GM12891 (cell line): ENCODE results near the gene VEGFB.

Experiments
- PAX5 ChIP-seq: IDR thresholded peaks from 2 replicates; pipeline ENCODE4 v1.6.1; 2011; ENCODE audit warnings: low read length, moderate library complexity, mild to moderate bottlenecking; ENCODE audit not compliant: insufficient read depth, severe bottlenecking
- POLR2A ChIP-seq: IDR thresholded peaks from 2 replicates; pipeline ENCODE4 v1.6.1; 2011; ENCODE audit warnings: low read depth, low read length, control low read depth
- POLR2AphosphoS5 ChIP-seq: IDR thresholded peaks from 2 replicates; pipeline ENCODE4 v1.6.1; 2011; ENCODE audit warnings: low read depth, low read length, control low read depth
- SPI1 ChIP-seq: IDR thresholded peaks from 2 replicates; pipeline ENCODE4 v1.6.1; 2011; ENCODE audit warnings: low read depth, low read length, control low read depth
- TAF1 ChIP-seq: IDR thresholded peaks from 2 replicates; pipeline ENCODE4 v1.6.1; 2011; ENCODE audit warnings: low read depth, low read length, control low read depth

DNA sequence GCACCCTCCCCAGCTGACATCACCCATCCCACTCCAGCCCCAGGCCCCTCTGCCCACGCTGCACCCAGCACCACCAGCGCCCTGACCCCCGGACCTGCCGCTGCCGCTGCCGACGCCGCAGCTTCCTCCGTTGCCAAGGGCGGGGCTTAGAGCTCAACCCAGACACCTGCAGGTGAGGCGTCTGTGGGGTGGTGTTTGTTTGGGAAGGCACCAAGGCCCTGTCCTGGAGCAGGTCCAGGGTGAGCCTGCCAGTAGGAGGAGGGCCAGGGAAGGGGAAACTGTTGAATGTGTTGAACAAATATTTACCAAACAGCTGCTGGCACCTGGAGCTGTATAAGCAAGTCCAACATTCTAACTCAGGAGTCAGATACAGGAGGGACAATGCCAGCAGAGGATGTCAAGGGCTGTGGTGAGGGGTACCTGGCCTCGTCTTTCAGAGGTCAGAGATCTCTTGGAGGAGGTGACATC is 3.1 kb downstream of the VEGFB start:
- TF ChIP-seq PAX5: no peak
- no peak for TF ChIP-seq POLR2AphosphoS5
- no peak for TF ChIP-seq POLR2A
- TF ChIP-seq SPI1: no peak
- no peak for TF ChIP-seq TAF1
